Panc1 (cell line): ENCODE data around the gene ACSM6. TPM values are rescaled to one million over a fixed set of nuclear protein-coding genes. Genes with fewer than 3 reads are reported as not detected.

Source experiments
- ATAC-seq: fragments of 200-7000 bp; cut with Tn5 transposase; 2 replicates; pipeline ENCODE4 v1.9.1; 2020; ENCODE audit warnings: mild to moderate bottlenecking, moderate library complexity
- BruUV-seq: library from RNA; stranded (reverse); fragments of 400-500 nt; replicated peaks from 2 replicates; lab custom pipeline; 2021; lab: Mats Ljungman, UMichigan
- CTCF ChIA-PET: fragments of 300-600 bp; sonication (Branson Sonifier 250); formaldehyde crosslinking; loops from one replicate; lab custom pipeline; 2022; ENCODE audit warnings: antibody characterized with exemption; lab: Charles Lee
- POLR2A ChIA-PET: fragments of 300-600 bp; sonication (Branson Sonifier 250); formaldehyde crosslinking; loops from one replicate; lab custom pipeline; 2022; ENCODE audit warnings: antibody characterized with exemption; lab: Charles Lee
- DNase-seq: peaks from one replicate; pipeline ENCODE4 v3.0.0-alpha.2; 2010; ENCODE audit warnings: low read depth, low spot score
- H3K27ac ChIP-seq: 2 replicates; pipeline ENCODE4 v1.5.1; 2011; ENCODE audit warnings: mild to moderate bottlenecking, low read length, inconsistent platforms
- H3K27me3 ChIP-seq: fragments of 200-500 bp; sonication (Bioruptor generic); 2 replicates; pipeline ENCODE4 v1.6.0; 2014; ENCODE audit warnings: low read length, inconsistent platforms; ENCODE audit not compliant: control insufficient read depth, insufficient read depth
- H3K36me3 ChIP-seq: fragments of 200-500 bp; sonication (Bioruptor generic); 2 replicates; pipeline ENCODE4 v1.5.1; 2014; ENCODE audit warnings: inconsistent platforms, mild to moderate bottlenecking, low read length, moderate library complexity; ENCODE audit not compliant: control insufficient read depth, insufficient read depth
- H3K4me1 ChIP-seq: 2 replicates; pipeline ENCODE4 v1.5.1; 2011; ENCODE audit warnings: inconsistent platforms, mild to moderate bottlenecking, low read length, moderate library complexity; ENCODE audit not compliant: control insufficient read depth, insufficient read depth
- H3K4me3 ChIP-seq, 2 experiments: 2 replicates each; pipeline ENCODE4 v1.5.1; 2011 to 2012; ENCODE audit warnings: low read depth in 2 of 2, low read length in 2 of 2, mild to moderate bottlenecking in 2 of 2, inconsistent platforms in 1 of 2, moderate library complexity in 1 of 2
- H3K9me3 ChIP-seq: fragments of 200-500 bp; sonication (Bioruptor generic); 2 replicates; pipeline ENCODE4 v1.5.1; 2014; ENCODE audit warnings: low read depth, mild to moderate bottlenecking, inconsistent platforms, low read length, moderate library complexity; ENCODE audit not compliant: control insufficient read depth, insufficient read depth
- CTCF ChIP-seq: fragments of 450-650 bp; IDR thresholded peaks from 2 replicates; pipeline ENCODE4 v1.5.1; 2017; ENCODE audit warnings: mild to moderate bottlenecking
- POLR2AphosphoS5 ChIP-seq: IDR thresholded peaks from 2 replicates; pipeline ENCODE4 v1.6.1; 2012; ENCODE audit warnings: mild to moderate bottlenecking, low read depth, low read length, moderate library complexity
- SIN3A ChIP-seq: IDR thresholded peaks from 2 replicates; pipeline ENCODE4 v1.6.1; 2012; ENCODE audit warnings: low read depth, mild to moderate bottlenecking, low read length, moderate library complexity, borderline replicate concordance; ENCODE audit not compliant: insufficient read depth
- TCF7L2 ChIP-seq: IDR thresholded peaks from 2 replicates; pipeline ENCODE4 v1.6.1; 2011; ENCODE audit warnings: mild to moderate bottlenecking, low read depth, low read length, inconsistent platforms
- in situ Hi-C: cut with HindIII; loops from 2 replicates; pipeline ENCODE4 v1.10.0; 2016; ENCODE audit warnings: low sequenced_read_pairs, low pct_unique_long_range_greater_than_20kb
- intact Hi-C: fragments of 100-400 bp; cut with micrococcal nuclease; formaldehyde crosslinking; loops from one replicate; pipeline ENCODE4 v1.10.0; 2022; ENCODE audit not compliant: unreplicated experiment
- total RNA-seq: library from RNA; stranded (reverse); gene quantifications from one replicate; pipeline ENCODE4 v1.2.1, GENCODE V29; 2021; ENCODE audit not compliant: unreplicated experiment
- TF ChIP-seq, protein P1 (sequence below), 2 experiments: IDR thresholded peaks; 2 replicates each; pipeline ENCODE4 v1.6.1; 2011 to 2012; ENCODE audit warnings: low read depth in 2 of 2, control low read depth in 1 of 2, low read length in 1 of 2, mild to moderate bottlenecking in 1 of 2, moderate library complexity in 1 of 2; ENCODE audit not compliant: insufficient read depth in 1 of 2

The ACSM6 gene
- total RNA-seq, 1 experiment from 2014 or later: not detected

DNA sequence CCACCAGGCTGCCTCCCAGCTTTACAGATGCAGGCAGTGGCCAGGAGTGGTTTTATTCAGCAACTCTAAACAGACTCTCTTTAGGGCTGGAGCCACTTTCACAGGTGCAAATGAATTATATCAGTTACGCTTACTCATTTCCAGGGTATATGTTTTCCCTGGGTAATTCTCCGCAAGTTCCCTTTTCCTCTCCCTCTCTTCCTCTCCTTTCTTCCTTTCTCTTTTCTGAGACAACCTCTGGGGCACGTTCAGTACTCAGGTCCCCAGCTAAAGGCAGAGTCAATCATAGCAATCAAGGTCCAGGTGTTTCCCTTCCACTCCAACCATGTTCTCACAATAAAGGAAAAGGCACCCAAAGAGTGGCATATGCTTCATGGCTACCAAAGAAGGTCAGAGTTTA lies 55.4 kb downstream of the ACSM6 start:
- CTCF ChIA-PET: no interaction called here
- no TSS peak for BruUV-seq
- H3K27ac ChIP-seq: no peak overlapping the region
- intact Hi-C loops: loop anchor here (10.0 kb wide), 1 partner anchor 615 kb away; no protein-coding TSS in a partner anchor
- peaks cover 16% of the 10 kb centered on the region for H3K4me1 ChIP-seq
- TF ChIP-seq, protein P1, sequence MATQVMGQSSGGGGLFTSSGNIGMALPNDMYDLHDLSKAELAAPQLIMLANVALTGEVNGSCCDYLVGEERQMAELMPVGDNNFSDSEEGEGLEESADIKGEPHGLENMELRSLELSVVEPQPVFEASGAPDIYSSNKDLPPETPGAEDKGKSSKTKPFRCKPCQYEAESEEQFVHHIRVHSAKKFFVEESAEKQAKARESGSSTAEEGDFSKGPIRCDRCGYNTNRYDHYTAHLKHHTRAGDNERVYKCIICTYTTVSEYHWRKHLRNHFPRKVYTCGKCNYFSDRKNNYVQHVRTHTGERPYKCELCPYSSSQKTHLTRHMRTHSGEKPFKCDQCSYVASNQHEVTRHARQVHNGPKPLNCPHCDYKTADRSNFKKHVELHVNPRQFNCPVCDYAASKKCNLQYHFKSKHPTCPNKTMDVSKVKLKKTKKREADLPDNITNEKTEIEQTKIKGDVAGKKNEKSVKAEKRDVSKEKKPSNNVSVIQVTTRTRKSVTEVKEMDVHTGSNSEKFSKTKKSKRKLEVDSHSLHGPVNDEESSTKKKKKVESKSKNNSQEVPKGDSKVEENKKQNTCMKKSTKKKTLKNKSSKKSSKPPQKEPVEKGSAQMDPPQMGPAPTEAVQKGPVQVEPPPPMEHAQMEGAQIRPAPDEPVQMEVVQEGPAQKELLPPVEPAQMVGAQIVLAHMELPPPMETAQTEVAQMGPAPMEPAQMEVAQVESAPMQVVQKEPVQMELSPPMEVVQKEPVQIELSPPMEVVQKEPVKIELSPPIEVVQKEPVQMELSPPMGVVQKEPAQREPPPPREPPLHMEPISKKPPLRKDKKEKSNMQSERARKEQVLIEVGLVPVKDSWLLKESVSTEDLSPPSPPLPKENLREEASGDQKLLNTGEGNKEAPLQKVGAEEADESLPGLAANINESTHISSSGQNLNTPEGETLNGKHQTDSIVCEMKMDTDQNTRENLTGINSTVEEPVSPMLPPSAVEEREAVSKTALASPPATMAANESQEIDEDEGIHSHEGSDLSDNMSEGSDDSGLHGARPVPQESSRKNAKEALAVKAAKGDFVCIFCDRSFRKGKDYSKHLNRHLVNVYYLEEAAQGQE (IDR thresholded peaks at IDR 0.05; ENCODE audit: insufficient read depth in 1 of 2, low read depth in 2 of 2, low read length in 1 of 2): no peak
- TF ChIP-seq SIN3A: no peak
- no peak for TF ChIP-seq POLR2AphosphoS5
- TF ChIP-seq CTCF: no peak
- TF ChIP-seq TCF7L2: no peak
- H3K36me3 ChIP-seq: no peaks in the 10 kb centered on the region
- ATAC-seq (no peak), DNase-seq (no peak)
- H3K27me3 ChIP-seq: no peaks in the 10 kb centered on the region
- H3K4me3 ChIP-seq: no peak overlapping the region
- POLR2A ChIA-PET: interaction anchor here (0.7 kb wide), 1 partner anchor 15 kb away, joined by 4 read pairs; no protein-coding TSS in a partner anchor
- H3K9me3 ChIP-seq: no peaks in the 10 kb centered on the region
- in situ Hi-C loops: no loop called here

DNA sequence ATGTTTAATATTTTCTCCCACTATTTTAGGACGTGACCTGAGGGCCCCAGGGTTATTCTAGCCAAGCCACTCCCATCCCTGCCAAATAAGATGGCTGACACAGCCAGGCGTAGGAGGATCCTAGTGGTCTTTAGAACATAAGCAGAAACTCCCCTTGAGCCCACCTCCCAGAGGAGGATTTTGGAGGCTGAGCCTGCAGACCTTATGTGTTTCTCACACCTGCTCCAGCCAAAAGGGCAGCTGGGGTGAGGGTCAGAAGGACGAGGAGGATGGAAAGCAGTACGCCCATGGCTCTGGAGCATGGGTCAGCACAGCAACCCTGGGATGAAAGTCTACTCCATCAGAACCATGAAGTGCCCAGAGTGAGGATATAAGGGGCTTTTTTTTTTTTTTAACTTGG lies 56.8 kb downstream of the ACSM6 start:
- Histone ChIP-seq H3K4me1 (peaks cover 16% of the 10 kb centered on the region), H3K27me3 (no peaks in the 10 kb centered on the region), H3K27ac (no peak overlapping the region), H3K9me3 (no peaks in the 10 kb centered on the region), H3K36me3 (no peaks in the 10 kb centered on the region), H3K4me3 (no peak overlapping the region)
- intact Hi-C loops: no loop called here
- no TSS peak for BruUV-seq
- TF ChIP-seq CTCF (no peak), POLR2AphosphoS5 (no peak), SIN3A (no peak), TCF7L2 (no peak)
- TF ChIP-seq, protein P1 (IDR thresholded peaks at IDR 0.05; ENCODE audit: insufficient read depth in 1 of 2, low read depth in 2 of 2, low read length in 1 of 2): no peak
- POLR2A ChIA-PET: interaction anchor here (0.6 kb wide), 2 partner anchors 58 to 1579 kb away, joined by 3 read pairs; no protein-coding TSS in a partner anchor
- in situ Hi-C loops: no loop called here
- CTCF ChIA-PET: interaction anchor here (0.7 kb wide), 1 partner anchor 20 kb away, joined by 7 read pairs; no protein-coding TSS in a partner anchor
- DNase-seq (no peak), ATAC-seq (no peak)
